GM18505 (cell line): ENCODE results near the gene IQSEC3.

Experiments
- ATAC-seq: cut with Tn5 transposase; IDR thresholded peaks from one replicate; pipeline ENCODE4 v1.9.1; 2021; ENCODE audit not compliant: unreplicated experiment
- POLR2A ChIP-seq: IDR thresholded peaks from 4 replicates; pipeline ENCODE4 v1.6.1; 2011; ENCODE audit warnings: borderline replicate concordance; ENCODE audit not compliant: insufficient read depth, insufficient read length; ENCODE audit errors: extremely low read depth

The IQSEC3 gene

GRCh38 chr12:153080-153746 lies 86.6 kb downstream of the IQSEC3 start:
- TF ChIP-seq POLR2A, result no peak
- ATAC-seq, result peak; percentile 55

- TF ChIP-seq POLR2A, result no peak
- no peak for ATAC-seq
Measured at GRCh38 chr12:154058-154457, 87.5 kb downstream of the IQSEC3 start.

GRCh38 chr12:155006-155405 lies 88.4 kb downstream of the IQSEC3 start:
- no peak for ATAC-seq

GRCh38 chr12:155646-156045 lies 89.1 kb downstream of the IQSEC3 start:
- no peak for TF ChIP-seq POLR2A
- ATAC-seq, result no peak

More at GRCh38 chr12:155006-155405, 88.4 kb downstream of the IQSEC3 start:
- no peak for TF ChIP-seq POLR2A

GRCh38 chr12:156945-157344 lies 90.4 kb downstream of the IQSEC3 start:
- no peak for TF ChIP-seq POLR2A
- ATAC-seq, result no peak

- TF ChIP-seq POLR2A, result no peak
- ATAC-seq, result no peak
Measured at GRCh38 chr12:157644-158043, 91.1 kb downstream of the IQSEC3 start.

GRCh38 chr12:159156-159782 lies 92.7 kb downstream of the IQSEC3 start:
- ATAC-seq, result no peak
- TF ChIP-seq POLR2A, result no peak

GRCh38 chr12:160858-161257 lies 94.3 kb downstream of the IQSEC3 start:
- no peak for TF ChIP-seq POLR2A
- ATAC-seq, result no peak

GRCh38 chr12:161823-162222 lies 95.3 kb downstream of the IQSEC3 start:
- ATAC-seq, result no peak
- TF ChIP-seq POLR2A, result no peak

- no peak for TF ChIP-seq POLR2A
- no peak for ATAC-seq
Measured at GRCh38 chr12:162467-163307, 96.1 kb downstream of the IQSEC3 start.

GRCh38 chr12:163406-163986 lies 96.9 kb downstream of the IQSEC3 start:
- ATAC-seq, result no peak
- TF ChIP-seq POLR2A, result no peak

- no peak for ATAC-seq
- TF ChIP-seq POLR2A, result no peak
Measured at GRCh38 chr12:164207-164606, 97.6 kb downstream of the IQSEC3 start.

GRCh38 chr12:165862-166368 lies 99.3 kb downstream of the IQSEC3 start:
- no peak for ATAC-seq
- TF ChIP-seq POLR2A, result no peak
